Superior temporal gyrus (tissue), 1 donor: Measurements from ENCODE around the gene TGFBR3.

Experiments used
- DNase-seq: peaks from one replicate; pipeline ENCODE4 v3.0.0-alpha.2; 2016; ENCODE audit errors: extremely low spot score

TGFBR3 gene

GRCh38 chr1:91733108-91733710 is 152.7 kb downstream of the TGFBR3 start:
- no peak for DNase-seq

DNA sequence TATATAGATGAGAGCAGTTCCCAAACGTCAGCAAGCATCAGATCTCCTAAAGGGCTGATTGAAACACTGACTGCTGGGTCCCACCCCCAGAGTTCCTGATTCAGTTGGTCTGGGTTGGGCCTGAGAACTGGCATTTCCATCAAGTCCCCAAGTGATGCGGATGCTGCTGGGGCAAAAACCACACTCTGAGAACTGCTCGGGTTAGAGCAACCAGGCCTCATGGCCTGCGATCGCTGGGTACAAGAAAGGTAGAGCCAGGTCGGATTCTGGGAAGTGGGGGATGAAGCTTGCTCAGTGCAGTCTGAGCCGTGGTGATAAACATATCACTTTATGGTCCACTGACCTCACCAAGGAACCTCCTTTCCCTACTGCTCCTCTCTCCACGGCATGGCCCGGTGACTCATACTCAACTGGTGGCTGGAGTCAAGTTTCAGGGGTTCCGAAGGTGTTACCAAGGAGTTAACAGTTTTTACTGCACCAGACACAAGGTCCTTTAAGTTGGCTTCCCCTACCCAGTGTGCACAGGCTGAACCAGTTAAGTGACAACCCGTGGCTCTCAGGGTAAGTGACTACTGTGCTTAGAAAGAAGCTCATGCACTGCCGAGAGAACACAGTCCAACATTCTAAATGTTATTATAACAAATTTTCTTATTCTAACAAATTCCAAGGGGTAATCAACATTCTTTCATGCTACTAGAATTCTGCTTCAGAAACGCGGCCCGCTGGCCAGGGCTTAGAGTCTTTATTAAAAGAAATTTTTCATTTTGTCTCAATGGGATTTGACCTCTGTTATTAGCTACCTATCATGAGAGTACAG is 153.5 kb downstream of the TGFBR3 start:
- DNase-seq = no peak

DNA sequence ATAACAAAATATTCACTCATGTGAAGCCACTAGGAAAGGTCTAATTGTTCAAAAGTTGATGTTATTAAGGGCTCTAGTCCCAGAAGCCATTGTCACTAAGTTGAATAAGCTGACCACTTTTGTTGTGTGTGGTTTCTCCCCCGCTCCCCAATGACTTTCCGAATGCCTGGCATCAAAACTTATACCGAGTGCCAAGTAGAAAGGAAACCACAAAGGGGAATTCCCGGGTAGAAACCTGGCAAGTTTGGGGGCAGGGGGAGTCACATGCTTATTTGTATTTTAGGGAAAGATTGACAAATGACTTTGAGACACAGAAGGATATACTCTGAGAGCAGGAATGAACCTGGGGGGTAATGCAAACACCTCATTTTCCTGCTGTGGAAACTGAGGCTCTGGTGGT is 154.1 kb downstream of the TGFBR3 start:
- DNase-seq = no peak

DNA sequence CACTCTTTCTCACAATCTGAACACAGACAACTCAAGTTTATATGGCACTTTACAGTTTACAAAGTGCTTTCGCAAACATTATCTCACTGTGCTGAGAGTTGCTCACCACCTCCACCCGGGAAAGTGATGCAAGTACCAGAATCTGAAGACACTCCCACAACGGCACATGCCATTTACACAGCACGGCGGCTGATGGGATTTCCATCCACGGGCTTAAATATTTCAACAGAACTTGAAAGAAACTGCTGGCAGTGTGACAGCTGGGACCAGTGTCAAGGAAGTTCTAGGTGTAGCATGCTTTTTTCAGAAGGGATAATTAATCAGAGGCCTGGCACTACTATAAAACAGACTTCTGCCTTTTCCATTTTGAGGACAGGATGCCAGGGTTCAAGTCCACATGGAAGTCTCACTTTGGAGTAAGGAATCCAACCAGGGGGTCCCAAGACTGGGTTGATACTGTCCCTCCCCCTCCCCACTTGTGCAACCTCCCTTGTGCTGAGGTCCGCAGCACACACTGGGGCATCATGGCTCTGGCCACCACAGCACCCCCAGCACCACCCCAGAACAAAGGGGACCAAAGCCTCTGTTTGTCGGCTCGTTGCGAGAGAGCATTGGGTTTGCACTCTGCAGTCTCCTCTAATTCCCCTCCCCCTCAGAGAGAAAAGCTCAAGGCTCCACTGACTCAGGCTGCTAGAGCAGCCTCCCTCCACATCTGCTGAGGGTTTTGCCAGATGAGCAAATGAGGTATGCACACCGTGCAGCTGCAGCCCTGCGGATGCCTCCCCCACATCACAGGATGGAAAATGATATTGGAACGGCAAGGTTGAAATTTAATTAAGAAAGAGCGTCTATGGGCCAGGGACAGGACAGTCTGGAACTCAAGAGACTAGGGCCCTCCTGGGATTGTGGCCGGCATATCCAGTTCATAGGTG is 154.9 kb downstream of the TGFBR3 start:
- DNase-seq = no peak

- DNase-seq = no peak
Measured at GRCh38 chr1:91729621-91730358, 156.2 kb downstream of the TGFBR3 start.

DNA sequence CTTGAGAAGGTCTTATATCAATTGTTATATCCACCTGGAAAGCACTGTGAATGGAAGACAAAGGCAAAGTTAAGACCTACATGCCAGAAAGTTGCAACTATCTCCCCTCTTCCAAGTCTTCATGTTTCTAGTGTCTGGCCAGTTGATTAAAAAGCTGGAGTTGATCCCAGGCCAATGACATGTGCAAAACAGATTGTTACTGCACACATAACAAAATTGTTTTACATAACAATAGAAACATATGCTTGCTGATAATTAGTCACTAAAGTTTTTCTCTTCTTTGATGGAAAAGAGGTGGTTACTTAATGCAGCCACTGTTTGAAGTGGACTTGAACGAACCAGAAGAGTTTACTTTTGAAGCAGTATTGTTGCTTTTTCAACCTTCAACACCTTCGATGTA is 158.2 kb downstream of the TGFBR3 start:
- DNase-seq = no peak

GRCh38 chr1:91725989-91726721 is 159.8 kb downstream of the TGFBR3 start:
- no peak for DNase-seq

DNA sequence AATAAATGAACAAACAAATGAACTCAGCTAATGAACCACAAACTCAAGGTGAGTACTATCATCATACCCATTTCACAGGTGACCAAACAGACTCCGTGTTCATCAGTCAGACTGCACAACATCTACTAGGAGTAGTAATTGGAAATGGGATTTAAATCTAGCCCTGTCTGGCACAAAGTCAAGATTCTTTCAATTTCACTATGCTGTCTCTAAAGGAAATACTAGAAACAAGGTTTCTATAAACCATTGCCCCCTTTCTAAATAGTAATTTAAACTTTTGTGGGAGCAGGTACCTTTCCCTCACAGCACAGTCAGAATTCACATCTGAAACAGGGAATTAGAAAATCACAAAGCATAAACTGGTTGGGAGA is 160.3 kb downstream of the TGFBR3 start:
- no peak for DNase-seq

- no peak for DNase-seq
Measured at GRCh38 chr1:91724644-91725043, 161.3 kb downstream of the TGFBR3 start.

- no peak for DNase-seq
Measured at GRCh38 chr1:91724231-91724630, 161.7 kb downstream of the TGFBR3 start.

DNA sequence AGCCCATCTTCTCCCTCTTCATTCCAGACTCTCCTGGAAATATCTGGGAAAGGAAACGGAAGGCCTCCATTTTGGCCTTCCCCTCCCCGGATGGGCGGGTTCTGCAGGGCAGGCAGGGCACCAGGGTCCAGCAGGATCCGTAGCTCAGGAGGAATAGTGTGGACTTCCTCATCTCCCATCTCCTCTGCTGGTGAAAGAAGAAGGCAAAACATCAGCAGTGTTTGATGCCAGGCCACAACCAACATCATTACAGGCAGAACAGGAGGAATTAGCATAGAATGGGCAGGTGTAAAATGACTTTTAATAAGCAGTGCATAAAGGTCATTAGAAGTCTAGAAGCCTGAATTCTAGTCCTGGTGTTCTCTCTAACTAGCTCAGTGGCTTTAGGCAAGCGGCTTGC is 165.9 kb downstream of the TGFBR3 start:
- DNase-seq = no peak

DNA sequence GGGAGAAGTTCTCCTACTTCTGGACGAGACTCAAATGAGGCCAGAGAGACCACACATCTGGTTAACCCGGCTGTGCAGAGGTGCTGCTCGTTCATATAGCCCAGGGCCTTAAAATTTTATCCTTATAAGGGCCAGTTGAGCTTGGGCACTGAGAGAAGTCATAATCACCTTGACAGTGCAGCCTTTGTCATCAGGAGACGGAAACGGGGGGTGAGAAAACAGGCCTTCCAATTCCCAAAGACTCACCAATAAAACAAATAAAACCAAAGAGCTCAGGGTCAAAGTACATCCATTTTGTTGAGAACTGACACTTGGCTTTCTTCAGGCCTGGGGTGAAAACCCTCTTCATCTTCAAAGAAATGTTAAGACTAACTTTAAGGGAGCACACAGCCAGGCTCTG is 167.1 kb downstream of the TGFBR3 start:
- no peak for DNase-seq

DNA sequence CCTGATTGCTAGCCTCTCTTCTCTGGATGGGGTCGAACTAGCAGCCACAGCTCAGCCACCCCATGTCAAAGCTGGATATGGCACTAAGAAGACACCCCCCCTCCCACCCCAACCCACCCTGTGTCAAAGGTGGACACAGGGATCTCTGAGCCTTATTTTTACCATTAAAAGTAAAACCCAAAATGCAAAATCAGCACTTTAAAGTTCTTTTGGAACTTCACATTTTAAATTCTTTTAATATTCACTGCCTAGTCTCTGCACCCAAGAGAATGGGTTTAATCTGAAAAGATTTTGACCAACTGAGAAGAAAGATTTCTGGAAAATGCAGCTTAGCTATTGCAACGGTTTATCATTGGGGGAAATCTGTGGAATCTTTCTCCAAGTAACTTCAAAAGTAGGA is 167.6 kb downstream of the TGFBR3 start:
- no peak for DNase-seq

GRCh38 chr1:91717839-91718238 is 168.1 kb downstream of the TGFBR3 start:
- DNase-seq = no peak

GRCh38 chr1:91716339-91716738 is 169.6 kb downstream of the TGFBR3 start:
- DNase-seq = no peak

DNA sequence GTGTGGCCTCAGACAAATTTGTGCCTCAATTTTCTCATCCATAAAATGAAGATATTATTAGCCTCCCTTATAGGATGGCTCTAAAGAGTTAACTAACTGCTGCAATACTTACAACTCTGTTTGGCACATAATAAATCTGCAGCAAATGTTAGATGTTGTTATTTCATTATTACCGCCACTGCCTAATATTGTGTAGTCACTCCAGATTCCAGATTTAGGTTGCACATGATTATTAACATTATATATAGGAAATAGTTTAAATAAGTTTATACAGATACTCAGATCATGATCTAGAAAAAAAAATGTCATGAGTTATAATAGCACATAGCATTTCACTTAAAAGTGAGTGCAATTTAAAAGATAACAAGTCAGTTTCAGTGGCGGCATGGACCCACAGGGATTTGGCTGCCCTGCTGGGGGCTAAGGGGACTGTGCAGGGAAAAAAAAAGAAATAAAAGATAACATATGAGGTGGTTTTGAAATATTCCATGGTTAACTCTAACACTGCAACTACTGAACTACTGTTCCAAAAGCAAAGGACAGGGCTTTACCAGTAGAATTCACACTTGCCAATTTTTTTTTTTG is 170.4 kb downstream of the TGFBR3 start:
- no peak for DNase-seq

DNA sequence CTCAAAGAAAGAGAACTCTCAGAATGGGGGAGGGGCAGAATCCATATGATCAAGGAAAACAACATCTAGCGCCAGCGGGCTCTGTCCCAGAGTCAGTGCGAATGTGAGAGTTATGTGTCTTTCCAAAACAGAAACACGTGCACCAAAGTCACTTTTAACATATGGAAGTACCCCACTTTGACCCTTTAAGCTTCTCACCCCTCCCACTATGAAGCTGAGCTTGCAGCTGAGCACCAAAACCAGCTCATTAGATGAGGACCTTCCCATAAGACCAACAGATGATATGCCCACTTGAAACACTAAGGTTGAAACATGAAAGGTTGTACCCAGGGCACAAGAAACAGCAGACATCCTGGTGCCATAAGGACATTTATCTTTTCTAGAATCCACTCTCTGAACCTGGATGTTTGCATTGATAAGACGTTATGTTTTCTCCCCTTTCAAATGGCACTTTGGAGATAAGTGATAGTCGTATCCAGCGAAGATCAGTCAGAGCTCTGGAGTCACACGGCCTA is 171.0 kb downstream of the TGFBR3 start:
- no peak for DNase-seq

DNA sequence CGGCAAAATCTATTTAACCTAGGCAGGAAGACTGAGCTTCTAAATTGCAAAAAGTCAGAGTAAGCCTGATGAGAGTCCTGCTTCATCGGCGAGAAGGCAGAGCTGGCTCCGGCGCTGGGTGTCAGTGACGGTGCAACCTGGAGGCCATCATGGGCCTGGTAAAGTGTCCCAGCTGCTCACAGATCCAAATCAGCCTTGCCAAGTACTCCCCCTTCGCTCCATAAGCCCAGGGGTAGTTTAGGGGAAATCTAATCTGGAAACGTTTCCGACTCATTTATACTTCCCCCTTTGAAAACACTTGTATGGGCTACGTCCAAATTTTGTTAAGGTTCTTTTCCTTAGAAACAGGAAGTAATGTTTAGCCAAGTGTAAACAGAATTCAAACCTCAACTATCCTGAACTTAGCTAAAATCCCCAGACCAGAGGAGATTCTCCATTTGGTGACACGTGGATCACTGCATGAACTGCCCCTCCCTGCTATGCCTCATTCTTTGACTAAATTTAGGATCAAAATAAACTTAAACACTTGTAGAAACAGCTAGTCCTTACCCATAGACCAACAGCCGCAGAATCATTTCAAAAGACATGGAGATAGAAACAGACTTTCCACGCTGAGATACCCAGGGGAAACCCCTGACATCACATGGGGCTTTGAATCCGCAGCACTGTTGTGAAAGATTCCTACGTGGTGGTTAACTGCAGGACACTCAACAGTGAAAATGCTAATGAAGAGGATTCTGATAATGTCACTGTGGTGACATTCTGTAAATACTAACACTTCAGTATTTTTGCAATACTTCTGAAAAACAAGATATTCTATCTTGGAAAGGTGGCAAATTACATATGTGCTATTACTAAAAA is 172.7 kb downstream of the TGFBR3 start:
- no peak for DNase-seq

- no peak for DNase-seq
Measured at GRCh38 chr1:91712393-91712792, 173.6 kb downstream of the TGFBR3 start.
